Measurements from ENCODE around the gene TENT4B.
A peak's percentile ranks its signal among the peaks of the same experiment; 100 is the strongest.
"Not testable (repeated sequence)": the region's sequence is repeated elsewhere in the genome, so short reads cannot be mapped to it uniquely, and the experiment has no call there.

TENT4B gene

GRCh38 chr16:50229149-50229726, 76.1 kb downstream of the TENT4B start:
- no peak overlapping the region for H3K4me3 ChIP-seq (ENCODE audit: low read length)
- no peak for TF ChIP-seq CTCF (IDR thresholded peaks at IDR 0.05; ENCODE audit: insufficient read depth, low read depth, low read length, missing control alignments)
- no peak for DNase-seq (ENCODE audit: low read depth)

GRCh38 chr16:50234771-50235556, 81.9 kb downstream of the TENT4B start:
- TF ChIP-seq CTCF (IDR thresholded peaks at IDR 0.05; ENCODE audit: insufficient read depth, low read depth, low read length, missing control alignments) = no peak
- no peak overlapping the region for H3K4me3 ChIP-seq (ENCODE audit: low read length)
- DNase-seq (ENCODE audit: low read depth) = peak; percentile 40

- no peak overlapping the region for H3K4me3 ChIP-seq (ENCODE audit: low read length)
- no peak for TF ChIP-seq CTCF (IDR thresholded peaks at IDR 0.05; ENCODE audit: insufficient read depth, low read depth, low read length, missing control alignments)
- DNase-seq (ENCODE audit: low read depth) = peak; percentile 41
Observed at GRCh38 chr16:50235581-50235980, 82.5 kb downstream of the TENT4B start.

- DNase-seq (ENCODE audit: low read depth) = no peak
- no peak for TF ChIP-seq CTCF (IDR thresholded peaks at IDR 0.05; ENCODE audit: insufficient read depth, low read depth, low read length, missing control alignments)
Observed at GRCh38 chr16:50238314-50238713, 85.2 kb downstream of the TENT4B start.

GRCh38 chr16:50238868-50239301, 85.8 kb downstream of the TENT4B start:
- DNase-seq (ENCODE audit: low read depth) = no peak
- TF ChIP-seq CTCF (IDR thresholded peaks at IDR 0.05; ENCODE audit: insufficient read depth, low read depth, low read length, missing control alignments) = no peak
- no peak overlapping the region for H3K4me3 ChIP-seq (ENCODE audit: low read length)

More at GRCh38 chr16:50238314-50238713, 85.2 kb downstream of the TENT4B start:
- no peak overlapping the region for H3K4me3 ChIP-seq (ENCODE audit: low read length)

- H3K4me3 ChIP-seq (ENCODE audit: low read length); DNase-seq (ENCODE audit: low read depth): not testable (repeated sequence)
Observed at GRCh38 chr16:50243024-50243423, 89.9 kb downstream of the TENT4B start.

GRCh38 chr16:50244140-50244503, 91.0 kb downstream of the TENT4B start:
- no peak for TF ChIP-seq CTCF (IDR thresholded peaks at IDR 0.05; ENCODE audit: insufficient read depth, low read depth, low read length, missing control alignments)
- DNase-seq (ENCODE audit: low read depth) = peak; percentile 80
- no peak overlapping the region for H3K4me3 ChIP-seq (ENCODE audit: low read length)

Data from epithelial cell of esophagus (primary cell).